A549 (cell line): ENCODE data around the gene ADGRL3. TPM values are rescaled to one million over a fixed set of nuclear protein-coding genes. Genes with fewer than 3 reads are reported as not detected.

Experiments used
- ATAC-seq, 2 experiments: fragments of 200-7000 bp in 1 of 2; fragments of >200 bp in 1 of 2; cut with Nextera tagmentation in 1 of 2; cut with Tn5 transposase in 1 of 2; 3 replicates each; pipeline versions ENCODE4 v1.8.0 to v1.9.1; 2018 to 2020; ENCODE audit warnings: mild to moderate bottlenecking in 1 of 2, moderate library complexity in 1 of 2
- CTCF ChIA-PET: fragments of 300-600 bp; sonication (Branson Sonifier 250); formaldehyde crosslinking; extraction: SDS; loops from one replicate; lab custom pipeline; 2021; ENCODE audit warnings: antibody characterized with exemption, inconsistent platforms; lab: Yijun Ruan, JAX
- POLR2A ChIA-PET: fragments of 350-600 bp; formaldehyde crosslinking; extraction: SDS; loops from one replicate; lab custom pipeline; 2021; ENCODE audit warnings: antibody characterized with exemption, inconsistent platforms; lab: Yijun Ruan, JAX
- DNase-seq, 2 experiments: peaks; one replicate each; pipeline versions ENCODE4 v3.0.0 to v3.0.0-alpha.2; 2011 to 2016; ENCODE audit warnings: low read depth in 1 of 2, low spot score in 1 of 2
- FAIRE-seq: peaks from 2 replicates; lab custom pipeline; 2011; peaks lifted over from hg19 to GRCh38; lab: Jason Lieb, UNC
- H3K27ac ChIP-seq, 2 experiments: fragments of >200 bp; sonication (Bioruptor Twin); formaldehyde crosslinking; 3 replicates each; pipeline ENCODE4 v1.5.1; 2016 to 2017
- H3K4me1 ChIP-seq: fragments of >200 bp; sonication (Bioruptor Twin); formaldehyde crosslinking; 3 replicates; pipeline ENCODE4 v1.6.1; 2016
- H3K4me2 ChIP-seq: fragments of >200 bp; sonication (Bioruptor Twin); formaldehyde crosslinking; 3 replicates; pipeline ENCODE4 v1.6.1; 2016
- H3K4me3 ChIP-seq: fragments of >200 bp; sonication (Bioruptor Twin); formaldehyde crosslinking; 3 replicates; pipeline ENCODE4 v1.5.1; 2016
- H3K9me3 ChIP-seq: fragments of >200 bp; sonication (Bioruptor Twin); formaldehyde crosslinking; 3 replicates; pipeline ENCODE4 v1.6.1; 2016
- BHLHE40 ChIP-seq: IDR thresholded peaks from 2 replicates; pipeline ENCODE4 v1.6.1; 2012; ENCODE audit warnings: low read depth, low read length, inconsistent platforms
- CEBPB ChIP-seq, 2 experiments: fragments of >200 bp in 1 of 2; sonication (Bioruptor Twin) in 1 of 2; formaldehyde crosslinking in 1 of 2; IDR thresholded peaks; 2 replicates each; pipeline ENCODE4 v1.6.1; 2012 to 2016
- CHD4 ChIP-seq: fragments of 200-600 bp; sonication (generic); IDR thresholded peaks from 2 replicates; pipeline ENCODE4 v1.6.1; 2016; ENCODE audit warnings: antibody characterized with exemption, mild to moderate bottlenecking, borderline replicate concordance
- EHF ChIP-seq: fragments of 250-450 bp; sonication (Bioruptor Pico); IDR thresholded peaks from 2 replicates; pipeline ENCODE4 v1.5.0; 2020; ENCODE audit warnings: mild to moderate bottlenecking
- ESRRA ChIP-seq: fragments of 150-350 bp; IDR thresholded peaks from 2 replicates; pipeline ENCODE4 v1.6.1; 2014; ENCODE audit warnings: mild to moderate bottlenecking, low read length, borderline replicate concordance
- FOXS1 ChIP-seq: fragments of 250-450 bp; sonication (Bioruptor Pico); IDR thresholded peaks from 2 replicates; pipeline ENCODE4 v1.5.0; 2020; ENCODE audit warnings: mild to moderate bottlenecking, moderate library complexity
- GATA3 ChIP-seq: IDR thresholded peaks from 2 replicates; pipeline ENCODE4 v1.6.1; 2012; ENCODE audit warnings: borderline replicate concordance
- HOXB13 ChIP-seq: fragments of 250-450 bp; sonication (Bioruptor Pico); IDR thresholded peaks from 2 replicates; pipeline ENCODE4 v1.5.0; 2020; ENCODE audit warnings: low read depth, mild to moderate bottlenecking, moderate library complexity
- JUNB ChIP-seq: fragments of >200 bp; sonication (Bioruptor Twin); formaldehyde crosslinking; IDR thresholded peaks from 2 replicates; pipeline ENCODE4 v1.6.1; 2016
- KDM5A ChIP-seq: fragments of 200-600 bp; sonication (generic); IDR thresholded peaks from 2 replicates; pipeline ENCODE4 v1.6.1; 2016; ENCODE audit warnings: antibody characterized with exemption, mild to moderate bottlenecking
- MAZ ChIP-seq: fragments of 150-350 bp; IDR thresholded peaks from 2 replicates; pipeline ENCODE4 v1.6.1; 2014; ENCODE audit warnings: antibody characterized with exemption, low read depth, low read length, borderline replicate concordance
- MYC ChIP-seq: IDR thresholded peaks from 2 replicates; pipeline ENCODE4 v1.6.1; 2012; ENCODE audit warnings: mild to moderate bottlenecking, inconsistent platforms, low read length, improper control_type of control experiment, borderline replicate concordance
- NFE2L2 ChIP-seq: fragments of 150-350 bp; conservative IDR thresholded peaks from 2 replicates; pipeline ENCODE4 v1.6.1; 2014; ENCODE audit warnings: low read length
- NR3C1 ChIP-seq: fragments of >200 bp; sonication (Bioruptor Twin); formaldehyde crosslinking; IDR thresholded peaks from 3 replicates; pipeline ENCODE4 v1.6.1; 2017
- PHF8 ChIP-seq: fragments of 200-600 bp; sonication (generic); IDR thresholded peaks from 2 replicates; pipeline ENCODE4 v1.6.1; 2016; ENCODE audit warnings: low read depth, mild to moderate bottlenecking, antibody characterized with exemption, moderate library complexity, borderline replicate concordance
- POLR2A ChIP-seq: IDR thresholded peaks from 2 replicates; pipeline ENCODE4 v1.6.1; 2012; ENCODE audit warnings: mild to moderate bottlenecking, low read length
- RARB ChIP-seq: fragments of 250-450 bp; sonication (Bioruptor Pico); IDR thresholded peaks from 2 replicates; pipeline ENCODE4 v1.8.0; 2021; ENCODE audit warnings: mild to moderate bottlenecking, moderate library complexity
- RFX5 ChIP-seq: fragments of 450-650 bp; IDR thresholded peaks from 2 replicates; pipeline ENCODE4 v1.7.1; 2014; ENCODE audit warnings: antibody characterized with exemption, mild to moderate bottlenecking, moderate library complexity
- RNF2 ChIP-seq: fragments of 200-600 bp; sonication (generic); IDR thresholded peaks from 2 replicates; pipeline ENCODE4 v1.6.1; 2016; ENCODE audit warnings: low read depth, mild to moderate bottlenecking, antibody characterized with exemption, moderate library complexity, borderline replicate concordance
- SREBF2 ChIP-seq: fragments of 450-650 bp; IDR thresholded peaks from 2 replicates; pipeline ENCODE4 v1.6.1; 2014; ENCODE audit warnings: mild to moderate bottlenecking, moderate library complexity
- TP53 ChIP-seq: fragments of 250-450 bp; sonication (Bioruptor Pico); IDR thresholded peaks from 2 replicates; pipeline ENCODE4 v1.5.0; 2021; ENCODE audit warnings: mild to moderate bottlenecking, moderate library complexity
- ZC3H11A ChIP-seq: fragments of 450-650 bp; IDR thresholded peaks from 2 replicates; pipeline ENCODE4 v1.6.1; 2014; ENCODE audit warnings: antibody characterized with exemption, mild to moderate bottlenecking
- ZFP36 ChIP-seq: fragments of 450-650 bp; IDR thresholded peaks from 2 replicates; pipeline ENCODE4 v1.6.1; 2014; ENCODE audit warnings: borderline replicate concordance; ENCODE audit not compliant: partially characterized antibody
- ZSCAN20 ChIP-seq: fragments of 250-450 bp; sonication (Bioruptor Pico); IDR thresholded peaks from 2 replicates; pipeline ENCODE4 v1.8.0; 2022; ENCODE audit warnings: mild to moderate bottlenecking, moderate library complexity
- whole genome bisulfite sequencing: methylation state at CpG from one replicate; pipeline ENCODE4 v1.1.6; 2017; ENCODE audit errors: missing lambda C conversion rate; 5-methylcytosine and 5-hydroxymethylcytosine counted together
- polyA plus RNA-seq, 4 experiments: library from polyadenylated mRNA; depleted of rRNA in 3 of 4; stranded (reverse); fragments of >200 nt; fragmentation: RNase III in 1 of 4; extraction: RNeasy Plus Mini Kit Qiagen cat#74134 plus additional on column Dnase treatment in 1 of 4; gene quantifications; 2 replicates in 3 of 4; 3 replicates in 1 of 4; pipeline ENCODE4 v1.2.3, GENCODE V29; 2011 to 2017
- TF ChIP-seq, protein P1 (sequence below): fragments of >200 bp; sonication (Bioruptor Twin); formaldehyde crosslinking; IDR thresholded peaks from 3 replicates; pipeline ENCODE4 v1.6.1; 2016
- TF ChIP-seq, protein P2 (sequence below): IDR thresholded peaks from 2 replicates; pipeline ENCODE4 v1.6.1; 2012; ENCODE audit warnings: low read depth, borderline replicate concordance
- TF ChIP-seq, protein P3 (sequence below): IDR thresholded peaks from 2 replicates; pipeline ENCODE4 v1.6.1; 2012
- TF ChIP-seq, protein P4 (sequence below): IDR thresholded peaks from 2 replicates; pipeline ENCODE4 v1.6.1; 2012

The ADGRL3 gene
- polyA plus RNA-seq, 2 of the 4 experiments (the other 2 are of a cell fraction), result 0.05 to 0.12 TPM

DNA sequence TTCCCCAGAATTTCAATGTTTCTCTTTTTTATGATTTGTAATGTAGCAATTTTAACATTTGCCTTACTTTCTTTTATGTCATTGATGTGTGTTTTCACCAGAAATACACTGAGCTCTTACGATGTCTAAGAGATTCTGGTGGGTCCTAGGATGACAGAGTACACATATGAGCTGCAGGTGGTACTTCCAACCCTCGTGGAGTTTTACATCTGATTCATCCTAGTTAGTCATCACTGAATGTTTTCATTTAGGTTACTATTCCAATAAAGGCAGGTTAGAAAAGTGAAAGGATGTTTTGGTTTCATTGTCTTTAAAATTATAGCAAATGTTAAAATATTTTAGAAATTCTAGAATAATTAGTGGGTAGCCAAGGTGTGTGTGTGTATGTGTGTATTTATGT is 605.9 kb downstream of the ADGRL3 start:
- CTCF ChIA-PET, result no interaction called here
- TF ChIP-seq HOXB13 (no peak), CHD4 (no peak), GATA3 (no peak), NR3C1 (no peak), BHLHE40 (no peak), KDM5A (no peak)
- TF ChIP-seq, all 56 proteins: peak for 0
- Histone ChIP-seq H3K4me1 (no peaks in the 10 kb centered on the region), H3K4me3 (no peak overlapping the region), H3K4me2 (no peak overlapping the region), H3K27ac (no peak overlapping the region), H3K9me3 (no peaks in the 10 kb centered on the region)
- POLR2A ChIA-PET, result no interaction called here
- 14% methylated on average over 2 of the region's 2 CpGs for WGBS
- no peak for ATAC-seq
- FAIRE-seq, result no peak
- DNase-seq, result no peak

DNA sequence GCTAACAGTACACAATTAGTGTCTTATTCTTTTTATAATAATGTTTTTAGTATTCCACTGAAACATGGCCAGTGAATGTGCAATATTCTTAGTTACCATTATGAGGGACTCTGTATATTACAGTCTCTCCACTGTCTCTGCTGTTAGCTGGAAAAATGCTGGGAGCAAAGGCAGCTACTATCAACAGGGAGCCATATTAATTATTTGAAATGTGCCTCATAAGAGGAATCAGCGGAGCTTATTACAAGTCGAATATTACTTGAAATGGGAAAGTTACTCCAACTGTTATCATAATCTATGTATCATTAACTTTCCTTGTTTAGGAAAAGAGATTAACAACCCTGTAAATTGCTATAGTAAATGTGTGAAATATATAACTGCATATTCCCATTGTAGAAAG is 612.0 kb downstream of the ADGRL3 start:
- WGBS, result 24% methylated on average over 2 of the region's 2 CpGs
- no peak for FAIRE-seq
- no peak for TF ChIP-seq POLR2A
- TF ChIP-seq PHF8, result no peak
- no peak for TF ChIP-seq TP53
- no peak for TF ChIP-seq BHLHE40
- TF ChIP-seq NR3C1, result no peak
- no peak for TF ChIP-seq RFX5
- TF ChIP-seq NFE2L2, result no peak
- TF ChIP-seq, protein P1, sequence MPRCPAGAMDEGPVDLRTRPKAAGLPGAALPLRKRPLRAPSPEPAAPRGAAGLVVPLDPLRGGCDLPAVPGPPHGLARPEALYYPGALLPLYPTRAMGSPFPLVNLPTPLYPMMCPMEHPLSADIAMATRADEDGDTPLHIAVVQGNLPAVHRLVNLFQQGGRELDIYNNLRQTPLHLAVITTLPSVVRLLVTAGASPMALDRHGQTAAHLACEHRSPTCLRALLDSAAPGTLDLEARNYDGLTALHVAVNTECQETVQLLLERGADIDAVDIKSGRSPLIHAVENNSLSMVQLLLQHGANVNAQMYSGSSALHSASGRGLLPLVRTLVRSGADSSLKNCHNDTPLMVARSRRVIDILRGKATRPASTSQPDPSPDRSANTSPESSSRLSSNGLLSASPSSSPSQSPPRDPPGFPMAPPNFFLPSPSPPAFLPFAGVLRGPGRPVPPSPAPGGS, result no peak
- TF ChIP-seq ZC3H11A, result no peak
- TF ChIP-seq, protein P2, sequence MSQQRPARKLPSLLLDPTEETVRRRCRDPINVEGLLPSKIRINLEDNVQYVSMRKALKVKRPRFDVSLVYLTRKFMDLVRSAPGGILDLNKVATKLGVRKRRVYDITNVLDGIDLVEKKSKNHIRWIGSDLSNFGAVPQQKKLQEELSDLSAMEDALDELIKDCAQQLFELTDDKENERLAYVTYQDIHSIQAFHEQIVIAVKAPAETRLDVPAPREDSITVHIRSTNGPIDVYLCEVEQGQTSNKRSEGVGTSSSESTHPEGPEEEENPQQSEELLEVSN, result no peak
- no peak for TF ChIP-seq ESRRA
- TF ChIP-seq EHF (CRISPR knock-in tag), result no peak
- TF ChIP-seq JUNB, result no peak
- no peak for TF ChIP-seq CEBPB (IDR thresholded peaks at IDR 0.05)
- no peak for TF ChIP-seq KDM5A
- TF ChIP-seq, protein P3, sequence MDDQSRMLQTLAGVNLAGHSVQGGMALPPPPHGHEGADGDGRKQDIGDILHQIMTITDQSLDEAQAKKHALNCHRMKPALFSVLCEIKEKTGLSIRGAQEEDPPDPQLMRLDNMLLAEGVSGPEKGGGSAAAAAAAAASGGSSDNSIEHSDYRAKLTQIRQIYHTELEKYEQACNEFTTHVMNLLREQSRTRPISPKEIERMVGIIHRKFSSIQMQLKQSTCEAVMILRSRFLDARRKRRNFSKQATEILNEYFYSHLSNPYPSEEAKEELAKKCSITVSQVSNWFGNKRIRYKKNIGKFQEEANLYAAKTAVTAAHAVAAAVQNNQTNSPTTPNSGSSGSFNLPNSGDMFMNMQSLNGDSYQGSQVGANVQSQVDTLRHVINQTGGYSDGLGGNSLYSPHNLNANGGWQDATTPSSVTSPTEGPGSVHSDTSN, result no peak
- TF ChIP-seq, protein P4, sequence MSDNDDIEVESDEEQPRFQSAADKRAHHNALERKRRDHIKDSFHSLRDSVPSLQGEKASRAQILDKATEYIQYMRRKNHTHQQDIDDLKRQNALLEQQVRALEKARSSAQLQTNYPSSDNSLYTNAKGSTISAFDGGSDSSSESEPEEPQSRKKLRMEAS, result no peak

DNA sequence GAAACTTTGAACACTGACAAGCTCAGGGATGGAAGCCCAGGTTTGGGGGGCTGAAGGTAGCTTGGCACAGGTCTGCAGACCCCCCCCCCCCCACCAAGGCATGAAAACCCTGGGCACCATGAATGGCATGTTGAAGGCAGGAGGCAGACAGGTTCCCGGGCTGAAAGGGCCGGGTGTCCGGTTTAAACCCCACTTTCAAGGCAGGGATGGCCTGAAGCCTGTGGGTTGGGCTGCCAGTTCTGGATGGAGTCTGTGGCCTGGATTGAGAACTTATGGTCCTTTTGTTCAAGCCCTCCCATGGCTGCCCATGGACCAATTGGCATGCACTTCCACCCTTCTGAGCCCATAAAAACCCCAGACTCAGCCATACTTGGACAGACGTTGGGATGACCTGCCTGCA is 616.9 kb downstream of the ADGRL3 start:
- FAIRE-seq (no peak), DNase-seq (no peak), ATAC-seq (no peak)
- no peak overlapping the region for H3K27ac ChIP-seq
- H3K9me3 ChIP-seq, result no peaks in the 10 kb centered on the region
- no peak for TF ChIP-seq SREBF2
- TF ChIP-seq MAZ, result no peak
- no peak for TF ChIP-seq TP53
- no peak for TF ChIP-seq CHD4
- no peak for TF ChIP-seq KDM5A
- no peak for TF ChIP-seq FOXS1
- TF ChIP-seq BHLHE40, result no peak
- TF ChIP-seq ZFP36, result no peak
- no peak for TF ChIP-seq RARB (CRISPR knock-in tag)
- TF ChIP-seq, protein P3, result no peak
- TF ChIP-seq RNF2, result no peak
- TF ChIP-seq ZSCAN20 (CRISPR knock-in tag), result no peak
- no peak for TF ChIP-seq MYC
- H3K4me3 ChIP-seq, result no peak overlapping the region
- H3K4me2 ChIP-seq, result no peak overlapping the region
- no peaks in the 10 kb centered on the region for H3K4me1 ChIP-seq
- POLR2A ChIA-PET, result no interaction called here
- WGBS, result 0% methylated on average over 1 of the region's 4 CpGs
- CTCF ChIA-PET, result no interaction called here

More for the DNA sequence above, 612.0 kb downstream of the ADGRL3 start:
- H3K4me3 ChIP-seq, result no peak overlapping the region
- ChIA-PET POLR2A (no interaction called here), CTCF (no interaction called here)
- no peaks in the 10 kb centered on the region for H3K4me1 ChIP-seq
- ATAC-seq (no peak), DNase-seq (no peak)
- no peak overlapping the region for H3K4me2 ChIP-seq
- H3K9me3 ChIP-seq, result no peaks in the 10 kb centered on the region
- no peak overlapping the region for H3K27ac ChIP-seq
